K562 (cell line): ENCODE results near the gene CSNK1G1. TPM values are rescaled to one million over a fixed set of nuclear protein-coding genes. Genes with fewer than 3 reads are reported as not detected.
A peak's percentile ranks its signal among the peaks of the same experiment; 100 is the strongest.
"Not testable (repeated sequence)": the region's sequence is repeated elsewhere in the genome, so short reads cannot be mapped to it uniquely, and the experiment has no call there.

Experiments
- ATAC-seq: fragments of 200-7000 bp; cut with Tn5 transposase; 3 replicates; pipeline ENCODE4 v1.9.1; 2020; ENCODE audit warnings: moderate library complexity
- BruUV-seq: library from RNA; stranded (reverse); fragments of 400-500 nt; replicated peaks from 2 replicates; lab custom pipeline; 2021; lab: Mats Ljungman, UMichigan
- CTCF ChIA-PET: fragments of 300-600 bp; formaldehyde crosslinking; extraction: SDS; loops from one replicate; lab custom pipeline; 2021; ENCODE audit warnings: low intra/inter-chr PET ratio; lab: Yijun Ruan, JAX
- POLR2A ChIA-PET: fragments of 300-600, 350-650 bp; sonication (Branson Sonifier 250); formaldehyde crosslinking; extraction: SDS; loops from one replicate; lab custom pipeline; 2021; ENCODE audit warnings: antibody characterized with exemption, inconsistent platforms; lab: Yijun Ruan, JAX
- DNase-seq, 4 experiments: peaks; one replicate each; pipeline versions ENCODE4 v3.0.0 to v3.0.0-alpha.2; 2011 to 2018; ENCODE audit warnings: low spot score in 3 of 4, mixed read lengths in 3 of 4; ENCODE audit errors: extremely low read depth in 1 of 4
- FAIRE-seq: peaks from 2 replicates; lab custom pipeline; 2011; peaks lifted over from hg19 to GRCh38; lab: Jason Lieb, UNC
- H2AFZ ChIP-seq: 2 replicates; pipeline ENCODE4 v1.6.0; 2011; ENCODE audit warnings: low read depth, low read length, control low read depth, inconsistent platforms
- H3K27ac ChIP-seq: fragments of 200-600 bp; 3 replicates; pipeline ENCODE4 v1.8.0; 2011; ENCODE audit warnings: low read depth, mild to moderate bottlenecking, control low read depth, inconsistent platforms, low read length, moderate library complexity, mixed read lengths; ENCODE audit errors: extremely low read depth
- H3K27me3 ChIP-seq, 2 experiments: fragments of 300-600 bp in 1 of 2; 2 replicates in 1 of 2; 3 replicates in 1 of 2; pipeline versions ENCODE4 v1.6.0 to v1.8.0; 2011; ENCODE audit warnings: inconsistent platforms in 2 of 2, low read length in 2 of 2, mild to moderate bottlenecking in 1 of 2, mixed read lengths in 1 of 2, moderate library complexity in 1 of 2; ENCODE audit not compliant: control insufficient read depth in 2 of 2, insufficient read depth in 2 of 2
- H3K36me3 ChIP-seq: fragments of 300-600 bp; 3 replicates; pipeline ENCODE4 v1.8.0; 2011; ENCODE audit warnings: mild to moderate bottlenecking, low read length, inconsistent platforms; ENCODE audit not compliant: control insufficient read depth, insufficient read depth
- H3K4me1 ChIP-seq, 2 experiments: fragments of 200-600 bp in 1 of 2; replicated peaks in 1 of 2; 2 replicates in 1 of 2; 3 replicates in 1 of 2; pipeline versions ENCODE4 v1.5.1 to v1.8.0; 2011; ENCODE audit warnings: inconsistent platforms in 2 of 2, low read length in 2 of 2, mild to moderate bottlenecking in 1 of 2, mixed read lengths in 1 of 2, moderate library complexity in 1 of 2; ENCODE audit not compliant: control insufficient read depth in 2 of 2, insufficient read depth in 2 of 2
- H3K4me2 ChIP-seq: 2 replicates; pipeline ENCODE4 v1.6.1; 2011; ENCODE audit warnings: low read length, control low read depth, inconsistent platforms, mixed read lengths; ENCODE audit not compliant: insufficient read depth
- H3K4me3 ChIP-seq: fragments of 200-600 bp; sonication (generic), shearing (Covaris generic); 2 replicates; pipeline ENCODE4 v1.5.1; 2016; ENCODE audit warnings: control low read depth, inconsistent platforms
- H3K79me2 ChIP-seq: fragments of 200-600 bp; 3 replicates; pipeline ENCODE4 v1.8.0; 2011; ENCODE audit warnings: low read length, inconsistent platforms; ENCODE audit not compliant: control insufficient read depth, insufficient read depth
- H3K9ac ChIP-seq, 2 experiments: 2 replicates each; pipeline versions ENCODE4 v1.6.0 to v1.6.1; 2011; ENCODE audit warnings: low read depth in 2 of 2, low read length in 2 of 2, control low read depth in 1 of 2, inconsistent platforms in 1 of 2, mild to moderate bottlenecking in 1 of 2, mixed read lengths in 1 of 2; ENCODE audit not compliant: insufficient read depth in 1 of 2
- H3K9me1 ChIP-seq: one replicate; pipeline ENCODE4 v1.6.0; 2011; ENCODE audit warnings: inconsistent platforms, mild to moderate bottlenecking, low read length, moderate library complexity; ENCODE audit not compliant: control insufficient read depth, insufficient read depth
- H3K9me3 ChIP-seq: replicated peaks from 2 replicates; pipeline ENCODE4 v1.5.1; 2011; ENCODE audit warnings: low read depth, low read length, inconsistent platforms; ENCODE audit not compliant: control insufficient read depth, insufficient read depth
- H4K20me1 ChIP-seq: replicated peaks from 2 replicates; pipeline ENCODE4 v1.6.1; 2011; ENCODE audit warnings: low read length, inconsistent platforms, mixed read lengths; ENCODE audit not compliant: control insufficient read depth, insufficient read depth
- WGBS: fragments of 100-300 bp; shearing (Covaris generic); methylation state at CpG from one replicate; pipeline ENCODE4 v1.1.6; 2016; ENCODE audit warnings: low coverage, mixed read lengths; ENCODE audit not compliant: insufficient coverage; ENCODE audit errors: missing lambda C conversion rate; 5-methylcytosine and 5-hydroxymethylcytosine counted together
- in situ Hi-C: fragments of 300-500 bp; cut with MboI; formaldehyde crosslinking; loops from 4 replicates; pipeline ENCODE4 v1.15.0; 2018; ENCODE audit warnings: inconsistent platforms, mixed read lengths
- intact Hi-C: fragments of 100-400 bp; cut with micrococcal nuclease; formaldehyde crosslinking; loops from 2 replicates; pipeline ENCODE4 v1.14.2; 2022
- polyA plus RNA-seq, 8 experiments: library from polyadenylated mRNA; depleted of rRNA in 4 of 8; stranded (reverse) in 5 of 8; unstranded in 3 of 8; fragments of >200 nt; fragmentation: Nextera tagmentation in 2 of 8; fragmentation: Illumina TruSeq in 1 of 8; extraction: Ambion mirVana in 2 of 8; extraction: Trizol in 1 of 8; gene quantifications; 2 replicates each; pipeline versions ENCODE4 v1.2.1 to v1.2.3, GENCODE V29; 2011 to 2014; ENCODE audit warnings: inconsistent platforms in 1 of 8, missing spikeins in 1 of 8
- total RNA-seq, 7 experiments: library from RNA; depleted of rRNA in 6 of 7; stranded (reverse); fragments of >200 nt in 6 of 7; fragmentation: Illumina TruSeq in 2 of 7; extraction: Trizol in 2 of 7; gene quantifications; 2 replicates each; pipeline versions ENCODE4 v1.2.1 to v1.2.3, GENCODE V29; 2011 to 2021; ENCODE audit warnings: low replicate concordance in 1 of 7
- TF ChIP-seq, protein P1 (sequence below): fragments of 250-450 bp; sonication (Bioruptor Pico); IDR thresholded peaks from 2 replicates; pipeline ENCODE4 v1.8.0; 2021; ENCODE audit warnings: moderate library complexity, mild to moderate bottlenecking, inconsistent platforms
- TF ChIP-seq, protein P2 (sequence below), 2 experiments: fragments of 450-650 bp; IDR thresholded peaks; 2 replicates each; pipeline ENCODE4 v1.6.1; 2018; ENCODE audit warnings: mild to moderate bottlenecking in 2 of 2, low read depth in 1 of 2; ENCODE audit not compliant: partially characterized antibody in 2 of 2

The CSNK1G1 gene
- total and polyA plus RNA-seq, 9 of the 15 experiments (the other 6 are each of a cell fraction or from before 2014, with no cell fraction given): 4.5 to 18.5 (median 9.5) TPM

DNA sequence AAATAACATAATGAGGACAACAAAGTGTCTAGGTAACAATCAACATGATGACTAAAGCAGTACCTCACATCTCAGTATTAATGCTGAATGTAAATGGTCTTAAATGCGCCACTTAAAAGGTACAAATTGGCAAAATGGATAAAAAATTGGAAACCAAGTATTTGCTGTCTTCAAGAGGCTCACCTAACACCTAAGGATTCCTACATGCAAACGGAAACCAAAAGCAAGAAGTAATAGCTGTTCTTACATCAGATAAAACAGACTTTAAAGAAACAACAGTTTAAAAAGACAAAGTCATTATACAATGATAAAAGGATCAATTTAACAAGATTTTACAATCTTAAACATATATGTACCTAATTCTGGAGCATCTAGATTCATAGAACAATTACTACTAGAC lies 22.5 kb downstream of the CSNK1G1 start:
- Histone ChIP-seq H3K4me2 (no peak overlapping the region), H3K4me3 (no peak overlapping the region), H3K4me1 (peaks cover 0 to 5% of the 10 kb centered on the region in 2 experiments; a peak in 1 of 5 replicates), H3K27ac (peak overlapping the region; percentile 38; the same call in 1 of the 3 replicates), H3K9me1 (no peaks in the 10 kb centered on the region), H3K79me2 (peaks cover 7% of the 10 kb centered on the region; the same call in 2 of the 3 replicates), H3K9me3 (no peaks in the 10 kb centered on the region), H3K9ac (no peak overlapping the region), H3K36me3 (peaks cover 5% of the 10 kb centered on the region; the same call in 1 of the 3 replicates), H2AFZ (no peak overlapping the region), H3K27me3 (no peaks in the 10 kb centered on the region), H4K20me1 (no peaks in the 10 kb centered on the region)
- TF ChIP-seq, protein P1, sequence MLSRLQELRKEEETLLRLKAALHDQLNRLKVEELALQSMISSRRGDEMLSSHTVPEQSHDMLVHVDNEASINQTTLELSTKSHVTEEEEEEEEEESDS: no peak
- no peak for FAIRE-seq
- ChIA-PET CTCF (no interaction called here), POLR2A (interaction anchor here (0.6 to 2.7 kb wide), 2 partner anchors 11 to 346 kb away, joined by 4 to 7 read pairs; no protein-coding TSS in a partner anchor)
- in situ Hi-C loops (no loop called here), intact Hi-C loops (no loop called here)
- no peak for ATAC-seq
- BruUV-seq: no TSS peak
- DNase-seq: no peak
- 57% methylated on average over 2 of the region's 2 CpGs for WGBS

DNA sequence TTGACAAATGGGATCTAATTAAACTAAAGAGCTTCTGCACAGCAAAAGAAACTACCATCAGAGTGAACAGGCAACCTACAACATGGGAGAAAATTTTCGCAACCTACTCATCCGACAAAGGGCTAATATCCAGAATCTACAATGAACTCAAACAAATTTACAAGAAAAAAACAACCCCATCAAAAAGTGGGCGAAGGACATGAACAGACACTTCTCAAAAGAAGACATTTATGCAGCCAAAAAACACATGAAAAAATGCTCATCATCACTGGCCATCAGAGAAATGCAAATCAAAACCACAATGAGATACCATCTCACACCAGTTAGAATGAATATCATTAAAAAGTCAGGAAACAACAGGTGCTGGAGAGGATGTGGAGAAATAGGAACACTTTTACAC lies 24.3 kb downstream of the CSNK1G1 start:
- H4K20me1 ChIP-seq, BruUV-seq, H3K9me3 ChIP-seq, H3K9ac ChIP-seq, H3K36me3 ChIP-seq, ATAC-seq, POLR2A ChIA-PET, H3K4me1 ChIP-seq, DNase-seq, H3K4me2 ChIP-seq, H2AFZ ChIP-seq, H3K27ac ChIP-seq, H3K9me1 ChIP-seq, H3K4me3 ChIP-seq, intact Hi-C loops, H3K79me2 ChIP-seq, FAIRE-seq, in situ Hi-C loops, H3K27me3 ChIP-seq, CTCF ChIA-PET: not testable (repeated sequence)
- 24% methylated on average over 2 of the region's 3 CpGs for WGBS
- TF ChIP-seq, protein P2, sequence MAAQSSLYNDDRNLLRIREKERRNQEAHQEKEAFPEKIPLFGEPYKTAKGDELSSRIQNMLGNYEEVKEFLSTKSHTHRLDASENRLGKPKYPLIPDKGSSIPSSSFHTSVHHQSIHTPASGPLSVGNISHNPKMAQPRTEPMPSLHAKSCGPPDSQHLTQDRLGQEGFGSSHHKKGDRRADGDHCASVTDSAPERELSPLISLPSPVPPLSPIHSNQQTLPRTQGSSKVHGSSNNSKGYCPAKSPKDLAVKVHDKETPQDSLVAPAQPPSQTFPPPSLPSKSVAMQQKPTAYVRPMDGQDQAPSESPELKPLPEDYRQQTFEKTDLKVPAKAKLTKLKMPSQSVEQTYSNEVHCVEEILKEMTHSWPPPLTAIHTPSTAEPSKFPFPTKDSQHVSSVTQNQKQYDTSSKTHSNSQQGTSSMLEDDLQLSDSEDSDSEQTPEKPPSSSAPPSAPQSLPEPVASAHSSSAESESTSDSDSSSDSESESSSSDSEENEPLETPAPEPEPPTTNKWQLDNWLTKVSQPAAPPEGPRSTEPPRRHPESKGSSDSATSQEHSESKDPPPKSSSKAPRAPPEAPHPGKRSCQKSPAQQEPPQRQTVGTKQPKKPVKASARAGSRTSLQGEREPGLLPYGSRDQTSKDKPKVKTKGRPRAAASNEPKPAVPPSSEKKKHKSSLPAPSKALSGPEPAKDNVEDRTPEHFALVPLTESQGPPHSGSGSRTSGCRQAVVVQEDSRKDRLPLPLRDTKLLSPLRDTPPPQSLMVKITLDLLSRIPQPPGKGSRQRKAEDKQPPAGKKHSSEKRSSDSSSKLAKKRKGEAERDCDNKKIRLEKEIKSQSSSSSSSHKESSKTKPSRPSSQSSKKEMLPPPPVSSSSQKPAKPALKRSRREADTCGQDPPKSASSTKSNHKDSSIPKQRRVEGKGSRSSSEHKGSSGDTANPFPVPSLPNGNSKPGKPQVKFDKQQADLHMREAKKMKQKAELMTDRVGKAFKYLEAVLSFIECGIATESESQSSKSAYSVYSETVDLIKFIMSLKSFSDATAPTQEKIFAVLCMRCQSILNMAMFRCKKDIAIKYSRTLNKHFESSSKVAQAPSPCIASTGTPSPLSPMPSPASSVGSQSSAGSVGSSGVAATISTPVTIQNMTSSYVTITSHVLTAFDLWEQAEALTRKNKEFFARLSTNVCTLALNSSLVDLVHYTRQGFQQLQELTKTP (IDR thresholded peaks at IDR 0.05; ENCODE audit: low read depth in 1 of 2, partially characterized antibody in 2 of 2): peak in 1 of 2 experiments; percentile 94

DNA sequence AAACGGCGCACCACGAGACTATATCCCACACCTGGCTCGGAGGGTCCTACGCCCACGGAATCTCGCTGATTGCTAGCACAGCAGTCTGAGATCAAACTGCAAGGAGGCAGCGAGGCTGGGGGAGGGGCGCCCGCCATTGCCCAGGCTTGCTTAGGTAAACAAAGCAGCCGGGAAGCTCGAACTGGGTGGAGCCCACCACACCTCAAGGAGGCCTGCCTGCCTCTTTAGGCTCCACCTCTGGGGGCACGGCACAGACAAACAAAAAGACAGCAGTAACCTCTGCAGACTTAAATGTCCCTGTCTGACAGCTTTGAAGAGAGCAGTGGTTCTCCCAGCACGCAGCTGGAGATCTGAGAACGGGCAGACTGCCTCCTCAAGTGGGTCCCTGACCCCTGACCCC lies 29.0 kb downstream of the CSNK1G1 start:
- POLR2A ChIA-PET, DNase-seq, H3K9ac ChIP-seq: not testable (repeated sequence)

More for the DNA sequence above, 29.0 kb downstream of the CSNK1G1 start:
- H2AFZ ChIP-seq, H3K9me1 ChIP-seq, H3K27ac ChIP-seq, ATAC-seq, in situ Hi-C loops, H3K4me1 ChIP-seq, FAIRE-seq, H3K4me2 ChIP-seq, BruUV-seq, H4K20me1 ChIP-seq, intact Hi-C loops, H3K9me3 ChIP-seq, H3K79me2 ChIP-seq, H3K4me3 ChIP-seq, H3K36me3 ChIP-seq, H3K27me3 ChIP-seq, CTCF ChIA-PET: not testable (repeated sequence)
- WGBS: 8% methylated on average over 2 of the region's 15 CpGs
